Measurements from ENCODE around the gene GSTT2.

- TF ChIP-seq ZNF302 (tag by site-specific recombination; IDR thresholded peaks at IDR 0.05; ENCODE audit: low read depth) (no peak), ZNF692 (tag by site-specific recombination; IDR thresholded peaks at IDR 0.05) (no peak), PBX3 (CRISPR knock-in tag; IDR thresholded peaks at IDR 0.05) (no peak), ZBTB1 (tag by site-specific recombination; IDR thresholded peaks at IDR 0.05) (no peak), ZNF24 (tag by site-specific recombination; IDR thresholded peaks at IDR 0.05) (no peak)
- TF ChIP-seq, protein P1, sequence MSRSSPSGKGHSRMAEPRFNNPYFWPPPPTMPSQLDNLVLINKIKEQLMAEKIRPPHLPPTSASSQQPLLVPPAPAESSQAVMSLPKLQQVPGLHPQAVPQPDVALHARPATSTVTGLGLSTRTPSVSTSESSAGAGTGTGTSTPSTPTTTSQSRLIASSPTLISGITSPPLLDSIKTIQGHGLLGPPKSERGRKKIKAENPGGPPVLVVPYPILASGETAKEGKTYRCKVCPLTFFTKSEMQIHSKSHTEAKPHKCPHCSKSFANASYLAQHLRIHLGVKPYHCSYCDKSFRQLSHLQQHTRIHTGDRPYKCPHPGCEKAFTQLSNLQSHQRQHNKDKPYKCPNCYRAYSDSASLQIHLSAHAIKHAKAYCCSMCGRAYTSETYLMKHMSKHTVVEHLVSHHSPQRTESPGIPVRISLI (tag by site-specific recombination; IDR thresholded peaks at IDR 0.05) = no peak
Observed at GRCh38 chr22:24024354-24024753, 44.4 kb downstream of the GSTT2 start.

Measured in HEK293 (cell line).